Right renal cortex interstitium (tissue), 3 donors: ENCODE measurements around the gene ZNF10. TPM values are rescaled to one million over a fixed set of nuclear protein-coding genes. Genes with fewer than 3 reads are reported as not detected.

Source experiments
- DNase-seq, 3 donors: peaks; one replicate each; pipeline ENCODE4 v3.0.0-alpha.2; 2013; ENCODE audit warnings: low read depth in 3 of 3, low spot score in 2 of 3
- polyA plus RNA-seq, 3 donors: library from polyadenylated mRNA; unstranded; fragments of 120-200 nt; gene quantifications; one replicate each; pipeline ENCODE4 v1.2.1, GENCODE V29; 2013; ENCODE audit not compliant: insufficient read length in 3 of 3

ZNF10 gene
- polyA plus RNA-seq, 3 donors, result 18.8 to 20.9 (median 19.8) TPM

DNA sequence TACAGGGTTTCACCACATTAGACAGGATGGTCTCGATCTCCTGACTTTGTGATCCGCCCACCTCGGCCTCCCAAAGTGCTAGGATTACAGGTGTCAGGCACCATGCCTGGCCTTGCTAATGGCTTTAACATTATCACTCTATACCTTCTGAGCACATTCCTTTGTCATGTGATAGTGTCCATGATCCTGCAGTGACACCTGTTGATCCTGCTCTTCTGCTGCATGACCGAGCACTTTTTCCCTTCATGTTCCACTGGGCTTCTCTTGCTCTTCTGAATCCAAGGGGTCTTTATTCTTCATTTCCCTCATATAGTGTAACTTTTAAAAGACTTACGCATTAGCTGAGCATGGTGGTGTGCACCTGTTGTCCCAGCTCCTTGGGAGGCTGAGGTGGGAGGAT lies 62.4 kb downstream of the ZNF10 start:
- DNase-seq, result no peak

DNA sequence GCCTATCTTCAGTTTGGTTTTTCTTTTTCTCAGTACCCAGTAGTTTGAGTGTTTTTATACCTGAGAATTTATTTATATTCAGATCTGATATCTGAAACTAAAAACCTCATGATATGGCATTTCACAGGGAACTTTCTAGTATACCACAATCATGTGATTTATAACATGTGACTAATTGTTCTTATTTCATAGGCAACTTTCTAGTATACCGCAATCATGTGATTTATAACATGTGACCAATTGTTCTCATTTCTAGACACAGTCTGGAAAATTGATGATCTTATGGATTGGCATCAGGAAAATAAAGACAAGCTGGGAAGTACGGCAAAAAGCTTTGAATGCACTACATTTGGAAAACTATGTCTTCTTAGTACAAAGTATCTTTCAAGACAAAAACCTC lies 71.5 kb downstream of the ZNF10 start:
- DNase-seq, result no peak

- DNase-seq, result no peak
These were observed 72.3 kb downstream of the ZNF10 start for GRCh38 chr12:133202493-133203343.

DNA sequence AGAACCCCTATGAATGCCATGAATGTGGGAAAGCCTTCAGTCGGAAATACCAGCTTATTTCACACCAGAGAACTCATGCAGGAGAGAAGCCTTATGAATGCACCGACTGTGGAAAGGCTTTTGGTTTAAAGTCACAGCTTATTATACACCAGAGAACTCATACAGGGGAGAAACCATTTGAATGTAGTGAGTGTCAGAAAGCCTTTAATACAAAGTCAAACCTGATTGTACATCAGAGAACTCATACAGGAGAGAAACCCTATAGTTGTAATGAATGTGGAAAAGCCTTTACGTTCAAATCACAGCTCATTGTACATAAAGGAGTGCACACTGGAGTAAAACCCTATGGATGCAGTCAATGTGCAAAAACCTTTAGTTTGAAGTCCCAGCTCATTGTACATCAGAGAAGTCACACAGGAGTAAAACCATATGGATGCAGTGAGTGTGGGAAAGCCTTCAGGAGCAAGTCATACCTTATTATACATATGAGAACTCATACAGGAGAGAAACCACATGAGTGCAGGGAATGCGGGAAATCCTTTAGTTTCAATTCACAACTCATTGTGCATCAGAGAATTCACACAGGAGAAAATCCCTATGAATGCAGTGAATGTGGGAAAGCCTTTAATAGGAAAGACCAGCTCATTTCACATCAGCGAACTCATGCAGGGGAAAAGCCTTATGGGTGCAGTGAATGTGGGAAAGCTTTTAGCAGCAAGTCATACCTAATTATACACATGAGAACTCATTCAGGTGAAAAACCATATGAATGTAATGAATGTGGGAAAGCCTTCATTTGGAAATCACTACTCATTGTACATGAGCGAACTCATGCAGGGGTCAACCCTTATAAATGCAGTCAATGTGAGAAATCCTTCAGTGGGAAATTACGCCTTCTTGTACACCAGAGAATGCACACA lies 73.2 kb downstream of the ZNF10 start:
- DNase-seq, result no peak

GRCh38 chr12:133204264-133204603 lies 73.8 kb downstream of the ZNF10 start:
- no peak for DNase-seq

DNA sequence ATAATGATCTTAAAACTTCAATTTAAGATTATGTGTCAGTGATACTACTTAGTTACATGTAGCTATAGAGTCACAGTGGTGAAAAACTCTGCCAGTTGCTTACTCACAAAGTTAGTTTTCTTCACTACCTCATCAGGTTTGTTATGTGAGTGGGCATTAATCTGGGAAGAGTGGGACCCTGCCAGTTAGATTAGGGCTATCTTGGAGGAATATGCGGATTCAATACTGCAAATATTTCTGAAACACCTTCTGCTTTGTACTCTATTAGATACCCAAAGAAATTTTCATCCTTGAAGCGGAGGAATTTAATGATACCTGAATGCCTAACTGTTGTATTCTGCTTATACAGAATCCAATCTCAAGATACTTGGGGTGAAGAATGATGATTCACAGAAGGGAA lies 76.0 kb downstream of the ZNF10 start:
- DNase-seq, result no peak

Other genes starting within 250 kb of the ZNF10 start
- 10 to 100 TPM; 18.5 to 20.5 (median 18.6) TPM for gene CHFR, start 243.0 kb upstream of the ZNF10 start, polyA plus RNA-seq
- gene ZNF605, start 174.3 kb upstream of the ZNF10 start, polyA plus RNA-seq, result 10 to 100 TPM; 23.7 to 25.8 (median 25.3) TPM
- gene ZNF26, start 144.3 kb upstream of the ZNF10 start, polyA plus RNA-seq, result 10 to 100 TPM; 10.4 to 12.6 (median 11.7) TPM
- 10 to 100 TPM; 64.3 to 77.4 (median 73.5) TPM for gene ZNF84, start 93.1 kb upstream of the ZNF10 start, polyA plus RNA-seq
- gene ZNF140, start 49.7 kb upstream of the ZNF10 start, polyA plus RNA-seq, result 10 to 100 TPM; 38.8 to 43.0 (median 42.3) TPM
- 1 to 10 TPM; 2.9 to 3.3 (median 3.2) TPM for gene ZNF891, start 353 bp upstream of the ZNF10 start, polyA plus RNA-seq
- gene ZNF268, start 50.9 kb downstream of the ZNF10 start, polyA plus RNA-seq, result 10 to 100 TPM; 34.2 to 43.9 (median 40.6) TPM
- not detected for gene ANHX, start 105.2 kb downstream of the ZNF10 start, polyA plus RNA-seq